ENCODE results near the gene GRK3. TPM values are rescaled to one million over a fixed set of nuclear protein-coding genes. Genes with fewer than 3 reads are reported as not detected.

The GRK3 gene
- polyA plus RNA-seq, 1 donor from 2014 or later: 10.4 TPM

GRCh38 chr22:25753252-25753651 is 188.8 kb downstream of the GRK3 start:
- no peak overlapping the region for H3K4me3 Mint-ChIP-seq
- H3K4me1 Mint-ChIP-seq: peaks cover 0 to 8% (median 5%) of the 10 kb centered on the region in 3 donors
- no peak overlapping the region for H3K27ac Mint-ChIP-seq
- H3K36me3 Mint-ChIP-seq: peaks cover 2% of the 10 kb centered on the region
- peaks cover 2% of the 10 kb centered on the region for H3K27me3 Mint-ChIP-seq
- no peaks in the 10 kb centered on the region for H3K9me3 Mint-ChIP-seq

- peaks cover 0 to 2% (median 1%) of the 10 kb centered on the region in 3 donors for H3K4me1 Mint-ChIP-seq
- peaks cover 2% of the 10 kb centered on the region for H3K36me3 Mint-ChIP-seq
- H3K9me3 Mint-ChIP-seq: no peaks in the 10 kb centered on the region
- peaks cover 2% of the 10 kb centered on the region for H3K27me3 Mint-ChIP-seq
- no peak overlapping the region for H3K27ac Mint-ChIP-seq
- H3K4me3 Mint-ChIP-seq: no peak overlapping the region
Measured at GRCh38 chr22:25754527-25755202, 190.2 kb downstream of the GRK3 start.

GRCh38 chr22:25757686-25758085 is 193.2 kb downstream of the GRK3 start:
- H3K4me1 Mint-ChIP-seq: no peaks in the 10 kb centered on the region
- no peaks in the 10 kb centered on the region for H3K27me3 Mint-ChIP-seq
- no peaks in the 10 kb centered on the region for H3K9me3 Mint-ChIP-seq
- H3K36me3 Mint-ChIP-seq: no peaks in the 10 kb centered on the region
- no peak overlapping the region for H3K27ac Mint-ChIP-seq
- H3K4me3 Mint-ChIP-seq: peak overlapping the region in 1 of 4 donors; percentile 22

- Mint-ChIP-seq H3K9me3 (no peaks in the 10 kb centered on the region), H3K36me3 (no peaks in the 10 kb centered on the region), H3K4me1 (no peaks in the 10 kb centered on the region), H3K4me3 (no peak overlapping the region), H3K27ac (no peak overlapping the region), H3K27me3 (no peaks in the 10 kb centered on the region)
Measured at GRCh38 chr22:25758316-25758715, 193.8 kb downstream of the GRK3 start.

GRCh38 chr22:25759825-25760231 is 195.4 kb downstream of the GRK3 start:
- no peak overlapping the region for H3K4me3 Mint-ChIP-seq

GRCh38 chr22:25760294-25760693 is 195.8 kb downstream of the GRK3 start:
- H3K4me3 Mint-ChIP-seq: no peak overlapping the region
- peaks cover 1% of the 10 kb centered on the region for H3K27me3 Mint-ChIP-seq
- H3K4me1 Mint-ChIP-seq: no peaks in the 10 kb centered on the region
- H3K9me3 Mint-ChIP-seq: no peaks in the 10 kb centered on the region
- no peak overlapping the region for H3K27ac Mint-ChIP-seq
- H3K36me3 Mint-ChIP-seq: no peaks in the 10 kb centered on the region

More at GRCh38 chr22:25759825-25760231, 195.4 kb downstream of the GRK3 start:
- Mint-ChIP-seq H3K36me3 (no peaks in the 10 kb centered on the region), H3K9me3 (no peaks in the 10 kb centered on the region), H3K27me3 (peaks cover 1% of the 10 kb centered on the region), H3K27ac (no peak overlapping the region), H3K4me1 (no peaks in the 10 kb centered on the region)

GRCh38 chr22:25760848-25761595 is 196.5 kb downstream of the GRK3 start:
- H3K36me3 Mint-ChIP-seq: no peaks in the 10 kb centered on the region
- peaks cover 0 to 3% (median under 1%) of the 10 kb centered on the region in 3 donors for H3K9me3 Mint-ChIP-seq
- H3K27ac Mint-ChIP-seq: no peak overlapping the region
- no peaks in the 10 kb centered on the region for H3K4me1 Mint-ChIP-seq
- H3K27me3 Mint-ChIP-seq: peaks cover 4% of the 10 kb centered on the region
- no peak overlapping the region for H3K4me3 Mint-ChIP-seq

GRCh38 chr22:25762147-25762546 is 197.7 kb downstream of the GRK3 start:
- H3K4me1 Mint-ChIP-seq: no peaks in the 10 kb centered on the region
- H3K36me3 Mint-ChIP-seq: no peaks in the 10 kb centered on the region
- H3K4me3 Mint-ChIP-seq: no peak overlapping the region
- H3K27me3 Mint-ChIP-seq: peaks cover 4% of the 10 kb centered on the region
- H3K27ac Mint-ChIP-seq: no peak overlapping the region
- peaks cover 8 to 14% (median 9%) of the 10 kb centered on the region in 3 donors for H3K9me3 Mint-ChIP-seq

- H3K4me1 Mint-ChIP-seq: no peaks in the 10 kb centered on the region
- H3K9me3 Mint-ChIP-seq: peaks cover 8 to 14% (median 9%) of the 10 kb centered on the region in 3 donors
- peak overlapping the region in 1 of 3 donors; percentile 27 for H3K27ac Mint-ChIP-seq
- H3K36me3 Mint-ChIP-seq: peaks cover 3% of the 10 kb centered on the region
- H3K4me3 Mint-ChIP-seq: no peak overlapping the region
- peaks cover 4% of the 10 kb centered on the region for H3K27me3 Mint-ChIP-seq
Measured at GRCh38 chr22:25763239-25763777, 198.8 kb downstream of the GRK3 start.

- Mint-ChIP-seq H3K36me3 (peaks cover 3% of the 10 kb centered on the region), H3K27ac (peak overlapping the region in 1 of 3 donors; percentile 2), H3K4me3 (no peak overlapping the region), H3K27me3 (peaks cover 4% of the 10 kb centered on the region), H3K9me3 (peaks cover 8 to 14% (median 9%) of the 10 kb centered on the region in 3 donors), H3K4me1 (no peaks in the 10 kb centered on the region)
Measured at GRCh38 chr22:25764270-25765015, 200.0 kb downstream of the GRK3 start.

- Mint-ChIP-seq H3K27me3 (peaks cover 4% of the 10 kb centered on the region), H3K4me3 (no peak overlapping the region), H3K36me3 (peaks cover 3% of the 10 kb centered on the region), H3K4me1 (no peaks in the 10 kb centered on the region), H3K9me3 (peaks cover 8 to 14% (median 9%) of the 10 kb centered on the region in 3 donors), H3K27ac (no peak overlapping the region)
Measured at GRCh38 chr22:25765016-25765367, 200.5 kb downstream of the GRK3 start.

GRCh38 chr22:25765801-25766200 is 201.3 kb downstream of the GRK3 start:
- Mint-ChIP-seq H3K27me3 (peaks cover 4% of the 10 kb centered on the region), H3K4me3 (no peak overlapping the region), H3K27ac (no peak overlapping the region), H3K4me1 (peaks cover 0 to 2% (median 0%) of the 10 kb centered on the region in 3 donors), H3K9me3 (peaks cover 8 to 14% (median 9%) of the 10 kb centered on the region in 3 donors), H3K36me3 (peaks cover 3% of the 10 kb centered on the region)

- peaks cover 8 to 14% (median 9%) of the 10 kb centered on the region in 3 donors for H3K9me3 Mint-ChIP-seq
- peaks cover 3% of the 10 kb centered on the region for H3K36me3 Mint-ChIP-seq
- peaks cover 4% of the 10 kb centered on the region for H3K27me3 Mint-ChIP-seq
- peaks cover 0 to 2% (median 0%) of the 10 kb centered on the region in 3 donors for H3K4me1 Mint-ChIP-seq
- H3K4me3 Mint-ChIP-seq: peak overlapping the region in 1 of 4 donors; percentile 30
- H3K27ac Mint-ChIP-seq: no peak overlapping the region
Measured at GRCh38 chr22:25766418-25766817, 201.9 kb downstream of the GRK3 start.

- Mint-ChIP-seq H3K36me3 (peaks cover 3% of the 10 kb centered on the region), H3K4me3 (no peak overlapping the region), H3K9me3 (peaks cover 8 to 14% (median 9%) of the 10 kb centered on the region in 3 donors), H3K27ac (peak overlapping the region in 1 of 3 donors; percentile 46), H3K27me3 (peaks cover 8% of the 10 kb centered on the region), H3K4me1 (peaks cover 0 to 7% (median 4%) of the 10 kb centered on the region in 3 donors)
Measured at GRCh38 chr22:25770333-25770732, 205.9 kb downstream of the GRK3 start.

- Mint-ChIP-seq H3K36me3 (peaks cover 3% of the 10 kb centered on the region), H3K27me3 (peaks cover 7% of the 10 kb centered on the region), H3K9me3 (no peaks in the 10 kb centered on the region), H3K4me3 (no peak overlapping the region), H3K4me1 (peaks cover 0 to 7% (median 4%) of the 10 kb centered on the region in 3 donors), H3K27ac (no peak overlapping the region)
Measured at GRCh38 chr22:25772288-25772687, 207.8 kb downstream of the GRK3 start.

Data from IgD-negative memory B cell (primary cell).